HG03565 (cell line): Measurements from ENCODE around the gene KRT5.
"Not testable (repeated sequence)": the region's sequence is repeated elsewhere in the genome, so short reads cannot be mapped to it uniquely, and the experiment has no call there.

Source experiments
- ATAC-seq: cut with Tn5 transposase; IDR thresholded peaks from one replicate; pipeline ENCODE4 v1.9.1; 2021; ENCODE audit warnings: mild to moderate bottlenecking, moderate library complexity; ENCODE audit not compliant: unreplicated experiment

Gene KRT5

GRCh38 chr12:52497975-52498374 lies 22.2 kb downstream of the KRT5 start:
- ATAC-seq = no peak

GRCh38 chr12:52496590-52497071 lies 23.6 kb downstream of the KRT5 start:
- ATAC-seq = no peak

GRCh38 chr12:52496054-52496453 lies 24.1 kb downstream of the KRT5 start:
- no peak for ATAC-seq

- ATAC-seq = no peak
These were observed 24.8 kb downstream of the KRT5 start for GRCh38 chr12:52495389-52495788.

- ATAC-seq = no peak
These were observed 25.7 kb downstream of the KRT5 start for GRCh38 chr12:52494518-52494917.

- no peak for ATAC-seq
These were observed 26.1 kb downstream of the KRT5 start for GRCh38 chr12:52494100-52494499.

GRCh38 chr12:52493172-52493571 lies 27.0 kb downstream of the KRT5 start, which contains the start of gene KRT6A:
Gene KRT6A (minus strand): TSS chr12:52493257. CDS start chr12:52493188, 69 bp downstream.
- ATAC-seq = no peak

- ATAC-seq = not testable (repeated sequence)
These were observed 27.8 kb downstream of the KRT5 start for GRCh38 chr12:52492405-52492804.

- ATAC-seq = not testable (repeated sequence)
These were observed 28.7 kb downstream of the KRT5 start for GRCh38 chr12:52491495-52491894.

GRCh38 chr12:52488736-52489135 lies 31.5 kb downstream of the KRT5 start:
- ATAC-seq = no peak

- ATAC-seq = not testable (repeated sequence)
These were observed 32.3 kb downstream of the KRT5 start for GRCh38 chr12:52487744-52488443.

GRCh38 chr12:52487211-52487610 lies 33.0 kb downstream of the KRT5 start:
- no peak for ATAC-seq

GRCh38 chr12:52486166-52487105 lies 33.8 kb downstream of the KRT5 start:
- no peak for ATAC-seq

- no peak for ATAC-seq
These were observed 40.1 kb downstream of the KRT5 start for GRCh38 chr12:52480073-52480472.

- ATAC-seq = no peak
These were observed 42.5 kb downstream of the KRT5 start for GRCh38 chr12:52477651-52478050.

- ATAC-seq = no peak
These were observed 46.0 kb downstream of the KRT5 start for GRCh38 chr12:52474212-52474611.

- ATAC-seq = no peak
These were observed 46.4 kb downstream of the KRT5 start, which contains the start of gene KRT6C for GRCh38 chr12:52473768-52474167. Gene KRT6C (minus strand): TSS chr12:52473805. CDS start chr12:52473737, 68 bp downstream.

- ATAC-seq = no peak
These were observed 50.3 kb downstream of the KRT5 start for GRCh38 chr12:52469853-52470252.

- no peak for ATAC-seq
These were observed 55.3 kb downstream of the KRT5 start for GRCh38 chr12:52464897-52465296.
